SJCRH30 (cell line): ENCODE data around the gene MAEA. TPM values are rescaled to one million over a fixed set of nuclear protein-coding genes. Genes with fewer than 3 reads are reported as not detected.

ENCODE experiments used
- DNase-seq, 2 experiments: peaks; one replicate each; pipeline ENCODE4 v3.0.0-alpha.2; 2015 to 2020
- H3K27ac ChIP-seq: fragments of 250-450 bp; sonication (Bioruptor Pico); 2 replicates; pipeline ENCODE4 v1.5.1; 2020; ENCODE audit warnings: mild to moderate bottlenecking, moderate library complexity
- H3K27me3 ChIP-seq: fragments of 250-450 bp; sonication (Bioruptor Pico); 2 replicates; pipeline ENCODE4 v1.5.1; 2020; ENCODE audit warnings: mild to moderate bottlenecking, moderate library complexity
- H3K36me3 ChIP-seq: fragments of 250-450 bp; sonication (Bioruptor Pico); 2 replicates; pipeline ENCODE4 v1.5.1; 2020; ENCODE audit warnings: mild to moderate bottlenecking, moderate library complexity
- H3K4me1 ChIP-seq: fragments of 250-450 bp; sonication (Bioruptor Pico); 2 replicates; pipeline ENCODE4 v1.5.1; 2020; ENCODE audit warnings: mild to moderate bottlenecking, moderate library complexity
- H3K4me3 ChIP-seq: fragments of 250-450 bp; sonication (Bioruptor Pico); 2 replicates; pipeline ENCODE4 v1.5.1; 2020; ENCODE audit warnings: mild to moderate bottlenecking, moderate library complexity
- H3K9me3 ChIP-seq: fragments of 250-450 bp; sonication (Bioruptor Pico); replicated peaks from 2 replicates; pipeline ENCODE4 v1.5.1; 2020; ENCODE audit warnings: mild to moderate bottlenecking, moderate library complexity
- total RNA-seq: library from RNA; depleted of rRNA; stranded (reverse); fragments of >200 nt; shearing (Covaris generic); gene quantifications from 2 replicates; pipeline ENCODE4 v1.2.3, GENCODE V29; 2014

The MAEA gene
- total RNA-seq, 1 experiment from 2014 or later = 55.3 TPM

- Histone ChIP-seq H3K4me3 (peak overlapping the region; percentile 88), H3K9me3 (no peaks in the 10 kb centered on the region), H3K27me3 (no peaks in the 10 kb centered on the region), H3K27ac (peak overlapping the region; percentile 73), H3K4me1 (peaks cover 9% of the 10 kb centered on the region), H3K36me3 (peaks cover 4% of the 10 kb centered on the region)
- peak; percentile 23 to 44 for DNase-seq
Measured at GRCh38 chr4:1246901-1247863, 42.5 kb upstream of the MAEA start.

GRCh38 chr4:1247864-1248244 lies 41.8 kb upstream of the MAEA start:
- H3K27me3 ChIP-seq = no peaks in the 10 kb centered on the region
- peaks cover 4% of the 10 kb centered on the region; the same call in 1 of the 2 replicates for H3K36me3 ChIP-seq
- H3K9me3 ChIP-seq = no peaks in the 10 kb centered on the region
- peaks cover 9% of the 10 kb centered on the region for H3K4me1 ChIP-seq
- H3K4me3 ChIP-seq = peak overlapping the region; percentile 88
- peak overlapping the region; percentile 73 for H3K27ac ChIP-seq
- no peak for DNase-seq

DNA sequence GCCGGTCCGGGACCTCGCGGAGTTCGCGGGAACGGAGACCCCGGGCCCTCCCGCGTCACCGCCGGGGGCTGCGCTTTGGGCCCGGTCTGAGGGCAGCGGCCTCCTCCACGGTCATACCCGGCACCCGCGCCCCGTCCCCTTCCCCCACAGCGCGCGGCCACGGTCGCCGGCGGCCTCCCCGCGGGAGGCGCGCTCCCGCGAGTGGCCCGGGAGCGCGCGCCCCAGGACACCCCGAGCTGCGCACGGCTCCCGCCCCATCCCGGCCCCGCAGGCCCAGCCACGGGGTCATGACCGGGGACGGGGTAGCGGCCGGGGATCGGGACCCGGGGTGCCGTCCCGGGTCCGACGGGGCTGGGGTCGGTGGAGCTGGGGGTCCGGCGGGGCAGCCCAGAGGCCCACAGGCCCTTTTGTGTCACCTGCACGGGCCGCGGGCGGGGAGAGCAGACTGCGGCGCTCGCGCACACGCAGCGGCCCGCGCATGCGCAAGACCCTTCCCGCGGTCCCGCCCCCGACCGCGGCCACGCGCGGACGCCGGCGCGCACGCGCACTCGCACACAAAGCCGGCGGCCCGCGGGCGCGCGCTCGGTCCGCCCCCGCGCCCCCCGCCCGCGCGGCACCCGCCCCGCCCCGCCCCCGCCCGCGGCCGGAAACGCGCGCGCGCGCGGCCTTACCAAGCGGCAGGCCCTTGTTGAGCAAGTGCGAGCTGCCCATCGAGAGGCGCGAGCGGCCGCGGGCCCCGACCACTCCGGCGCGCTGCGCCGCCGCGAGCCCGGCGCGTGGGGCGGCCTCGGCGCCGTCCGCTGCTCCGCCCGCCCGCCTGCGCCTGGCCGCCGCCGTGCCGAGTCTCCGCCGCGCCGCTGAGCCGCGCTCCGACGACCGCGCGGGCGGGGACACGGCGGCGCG lies 41.2 kb upstream of the MAEA start, which contains the start of gene CTBP1:
TSS of gene CTBP1 (minus strand) at position 886 of the 903 bp plus-strand sequence. CDS start 7,799 bp downstream, outside the sequence.
- DNase-seq = peak; percentile 72 to 86
- Histone ChIP-seq H3K27ac (peak within 1 kb of the TSS; percentile 73), H3K27me3 (no peaks in the 10 kb centered on the region), H3K9me3 (no peaks in the 10 kb centered on the region), H3K36me3 (peaks cover 4% of the 10 kb centered on the region; the same call in 1 of the 2 replicates), H3K4me1 (peaks cover 9% of the 10 kb centered on the region), H3K4me3 (peak within 1 kb of the TSS; percentile 88)

- peaks cover 9% of the 10 kb centered on the region for H3K4me1 ChIP-seq
- peak overlapping the region; percentile 71 for H3K4me3 ChIP-seq
- DNase-seq = peak; percentile 83 to 87
- no peaks in the 10 kb centered on the region for H3K36me3 ChIP-seq
- H3K9me3 ChIP-seq = no peaks in the 10 kb centered on the region
- peak overlapping the region; percentile 67 for H3K27ac ChIP-seq
- no peaks in the 10 kb centered on the region for H3K27me3 ChIP-seq
Measured at GRCh38 chr4:1249148-1249730, 40.5 kb upstream of the MAEA start.

GRCh38 chr4:1249731-1250526 lies 39.8 kb upstream of the MAEA start:
- peak overlapping the region; percentile 67 for H3K27ac ChIP-seq
- DNase-seq = peak; percentile 57 to 59
- peak overlapping the region; percentile 71 for H3K4me3 ChIP-seq
- H3K9me3 ChIP-seq = peaks cover 4% of the 10 kb centered on the region; the same call in 1 of the 2 replicates
- peaks cover 9% of the 10 kb centered on the region for H3K4me1 ChIP-seq
- no peaks in the 10 kb centered on the region for H3K27me3 ChIP-seq
- H3K36me3 ChIP-seq = no peaks in the 10 kb centered on the region

- no peak overlapping the region; the same call in 1 of the 2 replicates for H3K27ac ChIP-seq
Measured at GRCh38 chr4:1250527-1250812, 39.2 kb upstream of the MAEA start.

GRCh38 chr4:1250921-1251772 lies 38.5 kb upstream of the MAEA start:
- no peaks in the 10 kb centered on the region for H3K27me3 ChIP-seq
- no peak for DNase-seq
- no peak overlapping the region for H3K4me3 ChIP-seq
- no peak overlapping the region for H3K27ac ChIP-seq
- peaks cover 4% of the 10 kb centered on the region; the same call in 1 of the 2 replicates for H3K9me3 ChIP-seq
- H3K4me1 ChIP-seq = peaks cover 9% of the 10 kb centered on the region
- H3K36me3 ChIP-seq = no peaks in the 10 kb centered on the region

More at GRCh38 chr4:1250527-1250812, 39.2 kb upstream of the MAEA start:
- peaks cover 4% of the 10 kb centered on the region; the same call in 1 of the 2 replicates for H3K9me3 ChIP-seq
- no peaks in the 10 kb centered on the region for H3K27me3 ChIP-seq
- no peak overlapping the region; the same call in 1 of the 2 replicates for H3K4me3 ChIP-seq
- H3K36me3 ChIP-seq = no peaks in the 10 kb centered on the region
- DNase-seq = no peak
- H3K4me1 ChIP-seq = peaks cover 9% of the 10 kb centered on the region

DNA sequence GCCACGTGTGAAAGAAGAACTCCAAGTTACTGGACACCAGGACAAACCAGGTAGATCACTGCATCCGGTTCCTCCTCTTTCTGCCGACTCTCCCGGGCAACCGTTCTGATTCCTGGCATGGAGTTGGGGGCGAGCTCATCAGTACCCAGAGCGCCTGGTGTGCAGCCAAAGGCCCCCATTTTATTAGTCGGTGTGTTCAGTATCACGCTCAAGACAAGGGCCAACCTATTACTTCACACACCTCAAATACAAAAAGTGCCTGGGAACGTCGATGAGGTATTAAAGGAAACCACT lies 38.0 kb upstream of the MAEA start:
- H3K4me3 ChIP-seq = no peak overlapping the region
- H3K36me3 ChIP-seq = no peaks in the 10 kb centered on the region
- no peaks in the 10 kb centered on the region for H3K27me3 ChIP-seq
- peaks cover 4% of the 10 kb centered on the region; the same call in 1 of the 2 replicates for H3K9me3 ChIP-seq
- DNase-seq = no peak
- no peak overlapping the region for H3K27ac ChIP-seq
- peaks cover 9% of the 10 kb centered on the region for H3K4me1 ChIP-seq

GRCh38 chr4:1252928-1253492 lies 36.7 kb upstream of the MAEA start:
- H3K27me3 ChIP-seq = no peaks in the 10 kb centered on the region
- H3K9me3 ChIP-seq = peaks cover 4% of the 10 kb centered on the region; the same call in 1 of the 2 replicates
- peaks cover 5% of the 10 kb centered on the region; the same call in 1 of the 2 replicates for H3K4me1 ChIP-seq
- no peak overlapping the region for H3K27ac ChIP-seq
- DNase-seq = no peak
- H3K4me3 ChIP-seq = no peak overlapping the region
- H3K36me3 ChIP-seq = no peaks in the 10 kb centered on the region

GRCh38 chr4:1253831-1254230 lies 35.9 kb upstream of the MAEA start:
- peaks cover 5% of the 10 kb centered on the region; the same call in 1 of the 2 replicates for H3K4me1 ChIP-seq
- H3K36me3 ChIP-seq = no peaks in the 10 kb centered on the region
- peaks cover 4% of the 10 kb centered on the region; the same call in 1 of the 2 replicates for H3K9me3 ChIP-seq

DNA sequence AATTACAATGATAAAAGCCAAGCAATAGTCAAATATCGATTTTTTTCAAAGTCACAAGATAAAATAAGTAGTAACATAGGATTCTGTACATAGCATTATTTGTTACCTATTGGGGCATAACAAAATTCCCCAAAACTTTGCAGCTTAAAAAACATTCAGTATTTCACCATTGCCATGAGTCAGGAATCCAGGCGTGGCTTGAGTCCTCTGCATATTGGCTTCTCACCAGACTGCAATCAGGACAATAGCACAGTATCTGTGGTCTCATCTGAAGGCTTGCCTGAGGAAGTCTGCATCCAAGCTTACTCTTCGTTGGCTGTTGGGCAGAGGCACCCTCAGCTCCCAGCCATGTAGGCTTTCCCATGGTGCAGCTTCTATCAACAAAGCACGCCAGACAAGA lies 34.5 kb upstream of the MAEA start:
- Histone ChIP-seq H3K4me1 (peaks cover 2% of the 10 kb centered on the region; the same call in 1 of the 2 replicates), H3K9me3 (peaks cover 4% of the 10 kb centered on the region; the same call in 1 of the 2 replicates), H3K27ac (no peak overlapping the region), H3K4me3 (no peak overlapping the region), H3K27me3 (no peaks in the 10 kb centered on the region), H3K36me3 (no peaks in the 10 kb centered on the region)
- no peak for DNase-seq

More at GRCh38 chr4:1253831-1254230, 35.9 kb upstream of the MAEA start:
- Histone ChIP-seq H3K4me3 (no peak overlapping the region), H3K27me3 (no peaks in the 10 kb centered on the region), H3K27ac (no peak overlapping the region)
- no peak for DNase-seq

DNA sequence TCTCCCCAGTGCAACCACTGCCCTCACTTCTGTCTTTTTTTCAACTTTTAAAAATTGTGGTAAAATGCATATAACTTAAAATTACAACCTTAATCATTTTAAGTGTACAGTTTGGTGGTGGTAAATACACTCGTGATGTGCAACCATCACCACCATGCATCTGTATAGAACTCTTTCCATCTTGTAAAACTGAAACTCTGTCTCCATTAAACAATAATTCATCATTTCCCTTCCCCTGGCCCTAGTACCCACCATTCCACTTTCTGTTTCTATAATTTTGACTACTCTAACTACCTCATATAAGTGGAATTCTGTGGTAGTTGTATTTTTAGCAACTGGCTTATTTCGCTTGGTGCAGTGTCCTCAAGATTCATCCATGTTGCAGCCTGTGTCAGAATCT lies 34.0 kb upstream of the MAEA start:
- H3K36me3 ChIP-seq = no peaks in the 10 kb centered on the region
- H3K27ac ChIP-seq = no peak overlapping the region
- no peaks in the 10 kb centered on the region for H3K27me3 ChIP-seq
- H3K4me1 ChIP-seq = no peaks in the 10 kb centered on the region
- no peak overlapping the region for H3K4me3 ChIP-seq
- peaks cover 4% of the 10 kb centered on the region; the same call in 1 of the 2 replicates for H3K9me3 ChIP-seq
- no peak for DNase-seq

DNA sequence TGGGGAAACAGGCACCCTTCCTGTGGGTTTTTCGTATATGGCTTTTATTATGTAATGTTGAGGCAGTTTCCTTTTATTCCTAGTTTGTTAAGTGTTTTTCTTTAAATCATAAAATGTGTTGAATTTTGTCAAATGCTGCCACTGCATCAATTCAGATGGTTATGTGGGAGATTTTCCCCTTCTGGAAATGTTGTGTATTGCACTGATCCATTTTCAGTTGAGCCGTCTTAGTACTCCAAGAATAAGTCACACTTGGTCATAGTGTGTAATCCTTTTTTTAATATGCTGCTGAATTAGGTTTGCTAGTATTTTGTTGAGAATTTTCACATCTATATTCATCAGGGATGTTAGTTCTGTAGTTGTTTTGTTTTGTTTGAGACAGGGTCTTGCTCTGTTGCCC lies 31.2 kb upstream of the MAEA start:
- no peaks in the 10 kb centered on the region for H3K36me3 ChIP-seq
- H3K9me3 ChIP-seq = peaks cover 4% of the 10 kb centered on the region; the same call in 1 of the 2 replicates
- no peak overlapping the region for H3K27ac ChIP-seq
- H3K4me1 ChIP-seq = no peaks in the 10 kb centered on the region
- H3K27me3 ChIP-seq = no peaks in the 10 kb centered on the region
- no peak for DNase-seq
- no peak overlapping the region for H3K4me3 ChIP-seq
